NCI-H82 (cell line): ENCODE data around the gene ANKRD40.

Experiments
- DNase-seq: peaks from one replicate; lab custom pipeline; 2025; lab: John Stamatoyannopoulos, UW

The ANKRD40 gene

GRCh38 chr17:50649042-50649908 lies 58.4 kb downstream of the ANKRD40 start:
- DNase-seq, result no peak

- DNase-seq, result peak; percentile 62
Observed at GRCh38 chr17:50647187-50647586, 60.5 kb downstream of the ANKRD40 start.

GRCh38 chr17:50645748-50646682 lies 61.7 kb downstream of the ANKRD40 start:
- DNase-seq, result no peak
